Natural killer cell (primary cell): ENCODE data around the gene TIFAB. TPM values are rescaled to one million over a fixed set of nuclear protein-coding genes. Genes with fewer than 3 reads are reported as not detected.

ENCODE experiments used
- ATAC-seq, 3 donors: fragments of 150-1000 bp in 2 of 3; fragments of 200-7000 bp in 1 of 3; cut with Tn5 transposase; 1 replicate in 1 of 3; 2 replicates in 2 of 3; pipeline ENCODE4 v1.10.0; 2021; ENCODE audit warnings: mild to moderate bottlenecking in 2 of 3, moderate library complexity in 2 of 3
- DNase-seq, 2 donors: peaks; one replicate each; pipeline versions ENCODE4 v3.0.0 to v3.0.0-alpha.2; 2013 to 2021; ENCODE audit warnings: mixed read lengths in 1 of 2
- H3K27ac ChIP-seq: one replicate; pipeline ENCODE4 v1.5.1; 2013; ENCODE audit warnings: mild to moderate bottlenecking, low read length
- H3K27me3 ChIP-seq: one replicate; pipeline ENCODE4 v1.6.1; 2013; ENCODE audit warnings: low read length; ENCODE audit not compliant: control insufficient read depth, insufficient read depth
- H3K36me3 ChIP-seq: one replicate; pipeline ENCODE4 v1.6.1; 2013; ENCODE audit warnings: low read length; ENCODE audit not compliant: control insufficient read depth, insufficient read depth
- H3K4me1 ChIP-seq: one replicate; pipeline ENCODE4 v1.6.1; 2013; ENCODE audit warnings: low read length; ENCODE audit not compliant: control insufficient read depth, insufficient read depth
- H3K4me3 ChIP-seq: one replicate; pipeline ENCODE4 v1.5.1; 2013; ENCODE audit warnings: low read length
- H3K9me3 ChIP-seq: one replicate; pipeline ENCODE4 v1.6.1; 2013; ENCODE audit warnings: low read length; ENCODE audit not compliant: control insufficient read depth, insufficient read depth
- H3K27ac Mint-ChIP-seq, 2 donors: one replicate each; pipeline ENCODE4 v1.8.0; 2022; ENCODE audit warnings: mild to moderate bottlenecking in 2 of 2, mixed read lengths in 2 of 2, moderate library complexity in 1 of 2
- H3K27me3 Mint-ChIP-seq, 2 donors: one replicate each; pipeline ENCODE4 v1.8.0; 2022; ENCODE audit warnings: low read depth in 2 of 2, mixed read lengths in 2 of 2
- H3K36me3 Mint-ChIP-seq: one replicate; pipeline ENCODE4 v1.8.0; 2022; ENCODE audit warnings: mixed read lengths
- H3K4me1 Mint-ChIP-seq, 2 donors: one replicate each; pipeline ENCODE4 v1.8.0; 2022; ENCODE audit warnings: mixed read lengths in 2 of 2
- H3K4me3 Mint-ChIP-seq: one replicate; pipeline ENCODE4 v1.8.0; 2022; ENCODE audit warnings: mild to moderate bottlenecking, moderate library complexity, mixed read lengths
- H3K9me3 Mint-ChIP-seq, 2 donors: one replicate each; pipeline ENCODE4 v1.8.0; 2022; ENCODE audit warnings: mixed read lengths in 2 of 2
- CTCF ChIP-seq: fragments of 200-600 bp; IDR thresholded peaks from one replicate; pipeline ENCODE4 v1.8.0; 2022; ENCODE audit warnings: antibody characterized with exemption
- WGBS: methylation state at CpG from one replicate; pipeline ENCODE4 v1.1.7; 2013; ENCODE audit warnings: missing lambda C conversion rate; ENCODE audit not compliant: insufficient coverage; 5-methylcytosine and 5-hydroxymethylcytosine counted together
- intact Hi-C: fragments of 100-400 bp; cut with micrococcal nuclease; formaldehyde crosslinking; loops from one replicate; pipeline ENCODE4 v1.14.2; 2022
- total RNA-seq, 4 donors: library from RNA; stranded (reverse); fragments of 120-200 nt in 1 of 4; gene quantifications; one replicate each; pipeline versions ENCODE4 v1.2.3 to v1.2.4, GENCODE V29; 2013 to 2022

The TIFAB gene
- total RNA-seq, 3 donors from 2014 or later (not counting 1 experiment from before 2014, with no cell fraction given), result 0.05 to 0.21 TPM; not detected in 1

- intact Hi-C loops, result no loop called here
- WGBS, result 78% methylated on average over 8 of the region's 9 CpGs
- no peak for ATAC-seq
Observed at GRCh38 chr5:135448071-135448739, 3.9 kb downstream of the TIFAB start.

GRCh38 chr5:135447298-135447929 is 4.7 kb downstream of the TIFAB start, which contains the start of gene DCANP1:
DCANP1 (minus strand) TSS chr5:135447348; CDS start chr5:135447108, 240 bp downstream.
- Mint-ChIP-seq H3K4me1 (peaks cover 9 to 11% of the 10 kb centered on the region in 2 donors), H3K9me3 (no peaks in the 10 kb centered on the region), H3K36me3 (no peaks in the 10 kb centered on the region), H3K4me3 (no peak within 1 kb of the TSS), H3K27ac (no peak within 1 kb of the TSS), H3K27me3 (peaks cover 8 to 9% of the 10 kb centered on the region in 2 donors)
- WGBS, result 79% methylated on average over 3 of the region's 5 CpGs
- Histone ChIP-seq H3K4me1 (peaks cover 18% of the 10 kb centered on the region), H3K27me3 (no peaks in the 10 kb centered on the region), H3K36me3 (no peaks in the 10 kb centered on the region), H3K27ac (no peak within 1 kb of the TSS), H3K9me3 (no peaks in the 10 kb centered on the region), H3K4me3 (no peak within 1 kb of the TSS)
- no peak for DNase-seq
- intact Hi-C loops, result no loop called here
- no peak for TF ChIP-seq CTCF
- no peak for ATAC-seq

More at GRCh38 chr5:135448071-135448739, 3.9 kb downstream of the TIFAB start:
- no peaks in the 10 kb centered on the region for H3K27me3 ChIP-seq
- no peak overlapping the region for H3K4me3 ChIP-seq
- Mint-ChIP-seq H3K9me3 (no peaks in the 10 kb centered on the region), H3K27ac (no peak overlapping the region), H3K4me3 (no peak overlapping the region), H3K27me3 (peaks cover 8 to 11% of the 10 kb centered on the region in 2 donors), H3K4me1 (peaks cover 9 to 11% of the 10 kb centered on the region in 2 donors), H3K36me3 (no peaks in the 10 kb centered on the region)
- peaks cover 18% of the 10 kb centered on the region for H3K4me1 ChIP-seq
- no peak for TF ChIP-seq CTCF
- H3K27ac ChIP-seq, result no peak overlapping the region
- no peak for DNase-seq
- no peaks in the 10 kb centered on the region for H3K36me3 ChIP-seq
- no peaks in the 10 kb centered on the region for H3K9me3 ChIP-seq

GRCh38 chr5:135446615-135447014 is 5.5 kb downstream of the TIFAB start:
- Histone ChIP-seq H3K4me3 (no peak overlapping the region), H3K9me3 (no peaks in the 10 kb centered on the region), H3K36me3 (no peaks in the 10 kb centered on the region), H3K27ac (no peak overlapping the region), H3K27me3 (no peaks in the 10 kb centered on the region), H3K4me1 (peaks cover 20% of the 10 kb centered on the region)
- Mint-ChIP-seq H3K27me3 (peaks cover 8 to 9% of the 10 kb centered on the region in 2 donors), H3K36me3 (no peaks in the 10 kb centered on the region), H3K4me1 (peaks cover 9 to 11% of the 10 kb centered on the region in 2 donors), H3K4me3 (no peak overlapping the region), H3K27ac (no peak overlapping the region), H3K9me3 (no peaks in the 10 kb centered on the region)
- 41% methylated on average over 7 of the region's 7 CpGs for WGBS
- TF ChIP-seq CTCF, result no peak
- intact Hi-C loops, result no loop called here
- DNase-seq, result no peak
- ATAC-seq, result peak in 1 of 3 donors; percentile 43
